H1 (cell line): Measurements from ENCODE around the gene PKP3. TPM values are rescaled to one million over a fixed set of nuclear protein-coding genes. Genes with fewer than 3 reads are reported as not detected.

Experiments
- CTCF ChIA-PET: fragments of 300-600 bp; sonication (Branson Sonifier 250); formaldehyde crosslinking; loops from one replicate; lab custom pipeline; 2021; ENCODE audit not compliant: partially characterized antibody; lab: Charles Lee
- POLR2A ChIA-PET: fragments of 300-600 bp; sonication (Branson Sonifier 250); formaldehyde crosslinking; loops from one replicate; lab custom pipeline; 2021; ENCODE audit warnings: inconsistent platforms; ENCODE audit not compliant: partially characterized antibody; lab: Charles Lee
- DNase-seq, 2 experiments: peaks; one replicate each; pipeline versions ENCODE4 v3.0.0 to v3.0.0-alpha.2; 2010 to 2022; ENCODE audit warnings: low spot score in 2 of 2, low read depth in 1 of 2, mixed read lengths in 1 of 2
- FAIRE-seq: peaks from 2 replicates; lab custom pipeline; 2011; peaks lifted over from hg19 to GRCh38; lab: Jason Lieb, UNC
- H2AFZ ChIP-seq: 2 replicates; pipeline ENCODE4 v1.8.1; 2012; ENCODE audit warnings: low read length, inconsistent platforms
- H2AK5ac ChIP-seq: 2 replicates; pipeline ENCODE4 v1.6.1; 2013; ENCODE audit warnings: low read depth, low read length
- H2BK120ac ChIP-seq: replicated peaks from 2 replicates; pipeline ENCODE3; 2013; ENCODE audit warnings: low read depth, low read length, inconsistent platforms
- H2BK12ac ChIP-seq: 2 replicates; pipeline ENCODE4 v1.6.1; 2013; ENCODE audit warnings: low read depth, low read length
- H2BK15ac ChIP-seq: 2 replicates; pipeline ENCODE4 v1.6.1; 2013; ENCODE audit warnings: low read length
- H2BK20ac ChIP-seq: 2 replicates; pipeline ENCODE4 v1.6.1; 2013; ENCODE audit warnings: low read length
- H2BK5ac ChIP-seq: 2 replicates; pipeline ENCODE4 v1.6.1; 2013; ENCODE audit warnings: low read depth, low read length
- H3K14ac ChIP-seq: 2 replicates; pipeline ENCODE4 v1.6.1; 2013; ENCODE audit warnings: inconsistent platforms; ENCODE audit not compliant: insufficient read length
- H3K18ac ChIP-seq: 2 replicates; pipeline ENCODE4 v1.6.1; 2013; ENCODE audit warnings: low read length; ENCODE audit errors: extremely low read depth
- H3K23ac ChIP-seq: 2 replicates; pipeline ENCODE4 v1.6.1; 2013; ENCODE audit warnings: inconsistent platforms; ENCODE audit not compliant: insufficient read length
- H3K23me2 ChIP-seq: 2 replicates; pipeline ENCODE4 v1.6.1; 2013; ENCODE audit warnings: low read depth, low read length
- H3K27ac ChIP-seq: 2 replicates; pipeline ENCODE4 v1.6.1; 2011; ENCODE audit warnings: low read depth, low read length, inconsistent platforms
- H3K27me3 ChIP-seq, 4 experiments: replicated peaks in 1 of 4; 1 replicate in 1 of 4; 2 replicates in 3 of 4; pipeline versions ENCODE4 v1.6.1 to v1.8.1; 2011 to 2013; ENCODE audit warnings: low read length in 3 of 4, mild to moderate bottlenecking in 3 of 4, inconsistent platforms in 2 of 4, mixed read lengths in 2 of 4, moderate library complexity in 1 of 4; ENCODE audit not compliant: control insufficient read depth in 3 of 4, insufficient read depth in 3 of 4; ENCODE audit errors: extremely low read depth in 1 of 4
- H3K36me3 ChIP-seq, 4 experiments: 2 replicates each; pipeline versions ENCODE4 v1.6.1 to v1.8.1; 2011 to 2013; ENCODE audit warnings: mild to moderate bottlenecking in 4 of 4, low read length in 3 of 4, moderate library complexity in 2 of 4, control low read depth in 1 of 4, inconsistent platforms in 1 of 4; ENCODE audit not compliant: insufficient read depth in 4 of 4, control insufficient read depth in 2 of 4
- H3K4ac ChIP-seq: replicated peaks from 2 replicates; pipeline ENCODE3; 2013; ENCODE audit warnings: low read length, low read depth, mixed read lengths, inconsistent platforms; ENCODE audit not compliant: insufficient read length
- H3K4me1 ChIP-seq, 4 experiments: replicated peaks in 1 of 4; 1 replicate in 1 of 4; 2 replicates in 3 of 4; pipeline versions ENCODE4 v1.6.1 to v1.8.1; 2011 to 2013; ENCODE audit warnings: low read length in 3 of 4, inconsistent platforms in 2 of 4, mixed read lengths in 1 of 4; ENCODE audit not compliant: insufficient read depth in 4 of 4, control insufficient read depth in 3 of 4
- H3K4me2 ChIP-seq, 2 experiments: 2 replicates each; pipeline versions ENCODE4 v1.6.1 to v1.8.1; 2011 to 2013; ENCODE audit warnings: low read depth in 2 of 2, low read length in 2 of 2, control low read depth in 1 of 2, inconsistent platforms in 1 of 2, mild to moderate bottlenecking in 1 of 2; ENCODE audit not compliant: insufficient read depth in 1 of 2
- H3K4me3 ChIP-seq, 4 experiments: fragments of 200-600, 300-600 bp in 1 of 4; sonication (generic), shearing (Covaris generic), sonication (Bioruptor Twin) in 1 of 4; 2 replicates each; pipeline versions ENCODE4 v1.5.1 to v1.8.1; 2011 to 2016; ENCODE audit warnings: low read length in 4 of 4, low read depth in 3 of 4, control low read depth in 2 of 4, inconsistent platforms in 2 of 4, mild to moderate bottlenecking in 2 of 4, mixed read lengths in 1 of 4, moderate library complexity in 1 of 4; ENCODE audit not compliant: insufficient read depth in 2 of 4; ENCODE audit errors: extremely low read depth in 1 of 4
- H3K56ac ChIP-seq: replicated peaks from 2 replicates; pipeline ENCODE3; 2013; ENCODE audit warnings: low read depth, mild to moderate bottlenecking, mixed read lengths, low read length, inconsistent platforms; ENCODE audit not compliant: insufficient read length
- H3K79me1 ChIP-seq: 2 replicates; pipeline ENCODE4 v1.6.1; 2013; ENCODE audit warnings: low read depth, low read length, control low read depth
- H3K79me2 ChIP-seq, 2 experiments: 2 replicates each; pipeline versions ENCODE4 v1.6.1 to v1.8.1; 2012 to 2013; ENCODE audit warnings: low read length in 2 of 2, mild to moderate bottlenecking in 2 of 2, inconsistent platforms in 1 of 2; ENCODE audit not compliant: insufficient read depth in 2 of 2, control insufficient read depth in 1 of 2
- H3K9ac ChIP-seq, 4 experiments: replicated peaks in 1 of 4; 1 replicate in 1 of 4; 2 replicates in 3 of 4; pipeline versions ENCODE4 v1.6.1 to v1.8.1; 2011 to 2013; ENCODE audit warnings: low read depth in 3 of 4, low read length in 3 of 4, control low read depth in 2 of 4, mild to moderate bottlenecking in 2 of 4, moderate library complexity in 2 of 4, inconsistent platforms in 1 of 4; ENCODE audit errors: extremely low read depth in 1 of 4
- H3K9me3 ChIP-seq, 2 experiments: 2 replicates each; pipeline versions ENCODE4 v1.6.1 to v1.8.1; 2012 to 2013; ENCODE audit warnings: mild to moderate bottlenecking in 2 of 2, moderate library complexity in 2 of 2, control low read depth in 1 of 2, inconsistent platforms in 1 of 2, low read depth in 1 of 2, low read length in 1 of 2, mixed read lengths in 1 of 2; ENCODE audit not compliant: insufficient read depth in 2 of 2
- H4K20me1 ChIP-seq, 2 experiments: replicated peaks in 1 of 2; 2 replicates each; pipeline versions ENCODE3 to v1.8.1; 2011 to 2013; ENCODE audit warnings: inconsistent platforms in 2 of 2, low read length in 2 of 2, mild to moderate bottlenecking in 1 of 2; ENCODE audit not compliant: insufficient read depth in 2 of 2, control insufficient read depth in 1 of 2
- H4K5ac ChIP-seq: 2 replicates; pipeline ENCODE4 v1.6.1; 2013; ENCODE audit warnings: low read length, low read depth, mixed read lengths, inconsistent platforms; ENCODE audit not compliant: insufficient read length
- H4K8ac ChIP-seq: 2 replicates; pipeline ENCODE4 v1.8.0; 2013; ENCODE audit warnings: mild to moderate bottlenecking, moderate library complexity, low read length, inconsistent platforms; ENCODE audit not compliant: insufficient read depth; ENCODE audit errors: extremely low read depth
- H4K91ac ChIP-seq: replicated peaks from 2 replicates; pipeline ENCODE3; 2013; ENCODE audit warnings: low read length, mixed read lengths, inconsistent platforms; ENCODE audit not compliant: insufficient read length
- BRCA1 ChIP-seq: IDR thresholded peaks from 2 replicates; pipeline ENCODE4 v1.6.1; 2012; ENCODE audit warnings: low read depth, low read length, improper control_type of control experiment
- E2F6 ChIP-seq: IDR thresholded peaks from 2 replicates; pipeline ENCODE4 v1.6.1; 2012; ENCODE audit warnings: inconsistent platforms
- JUN ChIP-seq: IDR thresholded peaks from 2 replicates; pipeline ENCODE4 v1.6.1; 2011; ENCODE audit warnings: low read depth, mild to moderate bottlenecking, improper control_type of control experiment, low read length
- KDM4A ChIP-seq: IDR thresholded peaks from one replicate; pipeline ENCODE4 v1.7.1; 2012; ENCODE audit warnings: low read depth, mild to moderate bottlenecking, moderate library complexity, low read length, inconsistent platforms; ENCODE audit not compliant: severe bottlenecking
- POLR2A ChIP-seq, 2 experiments: IDR thresholded peaks; 1 replicate in 1 of 2; 2 replicates in 1 of 2; pipeline ENCODE4 v1.6.1; 2011; ENCODE audit warnings: low read depth in 2 of 2, low read length in 2 of 2, mild to moderate bottlenecking in 2 of 2; ENCODE audit errors: control extremely low read depth in 1 of 2
- POLR2AphosphoS5 ChIP-seq: IDR thresholded peaks from 2 replicates; pipeline ENCODE4 v1.6.1; 2011; ENCODE audit warnings: low read depth, low read length
- RAD21 ChIP-seq, 2 experiments: IDR thresholded peaks in 1 of 2; conservative IDR thresholded peaks in 1 of 2; 2 replicates each; pipeline ENCODE4 v1.6.1; 2011; ENCODE audit warnings: low read depth in 2 of 2, low read length in 2 of 2, improper control_type of control experiment in 1 of 2, inconsistent platforms in 1 of 2, mild to moderate bottlenecking in 1 of 2, moderate library complexity in 1 of 2
- SP1 ChIP-seq: IDR thresholded peaks from 2 replicates; pipeline ENCODE4 v1.6.1; 2011; ENCODE audit warnings: low read depth, low read length
- SP2 ChIP-seq: IDR thresholded peaks from 2 replicates; pipeline ENCODE4 v1.6.1; 2012; ENCODE audit warnings: mild to moderate bottlenecking, low read length, inconsistent platforms
- SUZ12 ChIP-seq: fragments of 200-600 bp; sonication (generic); IDR thresholded peaks from 2 replicates; pipeline ENCODE4 v1.6.1; 2012; ENCODE audit warnings: mild to moderate bottlenecking, inconsistent platforms, low read length, moderate library complexity, mixed read lengths
- TAF7 ChIP-seq: optimal IDR thresholded peaks from 2 replicates; pipeline ENCODE3; 2011; ENCODE audit warnings: low read depth, mild to moderate bottlenecking, inconsistent platforms, low read length, moderate library complexity, borderline replicate concordance
- WGBS, 2 experiments: shearing (Covaris generic) in 1 of 2; methylation state at CpG; one replicate each; pipeline versions ENCODE4 v1.1.6 to v1.1.7; 2013 to 2015; ENCODE audit warnings: low lambda C conversion rate in 2 of 2, mixed read lengths in 2 of 2, inconsistent platforms in 1 of 2, low coverage in 1 of 2, missing lambda C conversion rate in 1 of 2; ENCODE audit not compliant: insufficient replicate concordance in 2 of 2, insufficient coverage in 1 of 2, insufficient read length in 1 of 2; ENCODE audit errors: extremely low coverage in 1 of 2, missing lambda C conversion rate in 1 of 2; 5-methylcytosine and 5-hydroxymethylcytosine counted together
- polyA plus RNA-seq, 7 experiments: library from polyadenylated mRNA; depleted of rRNA in 3 of 7; stranded (reverse) in 5 of 7; unstranded in 2 of 7; fragments of >200 nt in 5 of 7; fragments of 200-250 nt in 2 of 7; gene quantifications; 1 replicate in 5 of 7; 2 replicates in 1 of 7; 4 replicates in 1 of 7; pipeline versions ENCODE4 v1.2.1 to v1.2.3, GENCODE V29; 2011 to 2013; ENCODE audit warnings: missing spikeins in 2 of 7, mixed read lengths in 2 of 7
- total RNA-seq: library from RNA; stranded (reverse); fragmentation: NEBNext Ultra II Directional; extraction: Animal tissue kit (Norgen Biotek cat#: 25700); gene quantifications from 2 replicates; pipeline ENCODE4 v1.2.1, GENCODE V29; 2021

PKP3 gene
- total and polyA plus RNA-seq, 2 of the 8 experiments (the other 6 are each of a cell fraction or from before 2014, with no cell fraction given): 16.7 to 28.7 TPM

GRCh38 chr11:392102-392777 is 1.8 kb upstream of the PKP3 start:
- Histone ChIP-seq H3K14ac (no peak overlapping the region), H3K79me1 (peaks cover 2% of the 10 kb centered on the region; the same call in 1 of the 2 replicates), H2BK20ac (no peak overlapping the region), H2BK12ac (no peak overlapping the region), H3K36me3 (peaks cover 0 to 6% (median 0%) of the 10 kb centered on the region in 4 experiments; a peak in 1 of 8 replicates), H3K4ac (no peak overlapping the region), H3K79me2 (no peaks in the 10 kb centered on the region), H3K4me1 (peaks cover 6 to 15% (median 6%) of the 10 kb centered on the region in 4 experiments; a peak in 6 of 7 replicates), H3K56ac (no peak overlapping the region), H3K4me3 (no peak overlapping the region), H4K8ac (no peak overlapping the region; the same call in 1 of the 2 replicates), H3K9ac (no peak overlapping the region), H2AFZ (no peak overlapping the region), H2BK15ac (no peak overlapping the region), H2BK120ac (no peak overlapping the region), H2BK5ac (no peak overlapping the region), H4K91ac (no peak overlapping the region), H3K18ac (no peak overlapping the region), H2AK5ac (no peak overlapping the region), H4K20me1 (peaks cover 2 to 10% of the 10 kb centered on the region in 2 experiments), H3K4me2 (no peak overlapping the region), H4K5ac (no peak overlapping the region), H3K27me3 (no peaks in the 10 kb centered on the region), H3K23me2 (peaks cover 10% of the 10 kb centered on the region; the same call in 1 of the 2 replicates), H3K23ac (no peak overlapping the region), H3K9me3 (peaks cover 0 to 2% of the 10 kb centered on the region in 2 experiments; a peak in 1 of 4 replicates), H3K27ac (no peak overlapping the region)
- POLR2A ChIA-PET: interaction anchor here (0.6 to 4.2 kb wide), 9 partner anchors 9 to 428 kb away, joined by 3 to 20 read pairs (median 3); no protein-coding TSS in a partner anchor
- FAIRE-seq (no peak), DNase-seq (no peak)
- CTCF ChIA-PET: interaction anchor here (0.6 to 1.6 kb wide), 9 partner anchors 20 to 911 kb away, joined by 3 to 5 read pairs (median 4); no protein-coding TSS in a partner anchor
- WGBS, 2 experiments: 93% methylated on average over 15 of the region's 36 CpGs; no CpG with 5 or more reads in 1 of the 2 experiments
- TF ChIP-seq KDM4A: no peak
- no peak for TF ChIP-seq POLR2A (IDR thresholded peaks at IDR 0.05; ENCODE audit: control extremely low read depth in 1 of 2, low read depth in 2 of 2, low read length in 2 of 2)
- no peak for TF ChIP-seq SUZ12
- no peak for TF ChIP-seq RAD21 (IDR thresholded peaks at IDR 0.05 in 1 of 2, conservative IDR thresholded peaks at IDR 0.05 in 1 of 2; ENCODE audit: low read depth in 2 of 2, low read length in 2 of 2)
- TF ChIP-seq TAF7: no peak
- TF ChIP-seq E2F6: no peak
- TF ChIP-seq SP2: no peak
- no peak for TF ChIP-seq BRCA1
- no peak for TF ChIP-seq SP1
- no peak for TF ChIP-seq POLR2AphosphoS5
- TF ChIP-seq JUN: no peak
